PFSK-1 (cell line): Measurements from ENCODE around the gene BRD3OS.

ENCODE experiments used
- FOXP2 ChIP-seq: optimal IDR thresholded peaks from 2 replicates; pipeline ENCODE3; 2011; ENCODE audit warnings: borderline replicate concordance, control low read depth, inconsistent platforms; ENCODE audit not compliant: insufficient read depth; ENCODE audit errors: extremely low read length, extremely low read depth
- POLR2AphosphoS5 ChIP-seq: IDR thresholded peaks from 2 replicates; pipeline ENCODE4 v1.6.1; 2012; ENCODE audit warnings: low read depth, mild to moderate bottlenecking, control low read depth, low read length, moderate library complexity
- SIN3A ChIP-seq: IDR thresholded peaks from 2 replicates; pipeline ENCODE4 v1.6.1; 2012; ENCODE audit warnings: mild to moderate bottlenecking, low read length, moderate library complexity, borderline replicate concordance; ENCODE audit not compliant: insufficient read depth
- TAF1 ChIP-seq: IDR thresholded peaks from 2 replicates; pipeline ENCODE4 v1.6.1; 2012; ENCODE audit warnings: low read length, control low read depth, borderline replicate concordance; ENCODE audit not compliant: insufficient read depth
- TF ChIP-seq, protein P1 (sequence below), 2 experiments: IDR thresholded peaks; 2 replicates each; pipeline versions ENCODE4 v1.6.1 to v1.8.0; 2011 to 2012; ENCODE audit warnings: low read depth in 2 of 2, low read length in 2 of 2, control low read depth in 1 of 2, inconsistent platforms in 1 of 2, mild to moderate bottlenecking in 1 of 2, moderate library complexity in 1 of 2; ENCODE audit not compliant: insufficient read depth in 1 of 2

- TF ChIP-seq SIN3A (no peak), POLR2AphosphoS5 (no peak), TAF1 (no peak), FOXP2 (no peak)
- TF ChIP-seq, protein P1, sequence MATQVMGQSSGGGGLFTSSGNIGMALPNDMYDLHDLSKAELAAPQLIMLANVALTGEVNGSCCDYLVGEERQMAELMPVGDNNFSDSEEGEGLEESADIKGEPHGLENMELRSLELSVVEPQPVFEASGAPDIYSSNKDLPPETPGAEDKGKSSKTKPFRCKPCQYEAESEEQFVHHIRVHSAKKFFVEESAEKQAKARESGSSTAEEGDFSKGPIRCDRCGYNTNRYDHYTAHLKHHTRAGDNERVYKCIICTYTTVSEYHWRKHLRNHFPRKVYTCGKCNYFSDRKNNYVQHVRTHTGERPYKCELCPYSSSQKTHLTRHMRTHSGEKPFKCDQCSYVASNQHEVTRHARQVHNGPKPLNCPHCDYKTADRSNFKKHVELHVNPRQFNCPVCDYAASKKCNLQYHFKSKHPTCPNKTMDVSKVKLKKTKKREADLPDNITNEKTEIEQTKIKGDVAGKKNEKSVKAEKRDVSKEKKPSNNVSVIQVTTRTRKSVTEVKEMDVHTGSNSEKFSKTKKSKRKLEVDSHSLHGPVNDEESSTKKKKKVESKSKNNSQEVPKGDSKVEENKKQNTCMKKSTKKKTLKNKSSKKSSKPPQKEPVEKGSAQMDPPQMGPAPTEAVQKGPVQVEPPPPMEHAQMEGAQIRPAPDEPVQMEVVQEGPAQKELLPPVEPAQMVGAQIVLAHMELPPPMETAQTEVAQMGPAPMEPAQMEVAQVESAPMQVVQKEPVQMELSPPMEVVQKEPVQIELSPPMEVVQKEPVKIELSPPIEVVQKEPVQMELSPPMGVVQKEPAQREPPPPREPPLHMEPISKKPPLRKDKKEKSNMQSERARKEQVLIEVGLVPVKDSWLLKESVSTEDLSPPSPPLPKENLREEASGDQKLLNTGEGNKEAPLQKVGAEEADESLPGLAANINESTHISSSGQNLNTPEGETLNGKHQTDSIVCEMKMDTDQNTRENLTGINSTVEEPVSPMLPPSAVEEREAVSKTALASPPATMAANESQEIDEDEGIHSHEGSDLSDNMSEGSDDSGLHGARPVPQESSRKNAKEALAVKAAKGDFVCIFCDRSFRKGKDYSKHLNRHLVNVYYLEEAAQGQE (IDR thresholded peaks at IDR 0.05; ENCODE audit: insufficient read depth in 1 of 2, low read depth in 2 of 2, low read length in 2 of 2) = no peak
These were observed 39.2 kb upstream of the BRD3OS start for GRCh38 chr9:133986061-133986460.
